ENCODE results near the gene ZFP36L2. TPM values are rescaled to one million over a fixed set of nuclear protein-coding genes. Genes with fewer than 3 reads are reported as not detected.

Gene ZFP36L2
- total RNA-seq, 2 donors from 2014 or later: 123 to 148 TPM

DNA sequence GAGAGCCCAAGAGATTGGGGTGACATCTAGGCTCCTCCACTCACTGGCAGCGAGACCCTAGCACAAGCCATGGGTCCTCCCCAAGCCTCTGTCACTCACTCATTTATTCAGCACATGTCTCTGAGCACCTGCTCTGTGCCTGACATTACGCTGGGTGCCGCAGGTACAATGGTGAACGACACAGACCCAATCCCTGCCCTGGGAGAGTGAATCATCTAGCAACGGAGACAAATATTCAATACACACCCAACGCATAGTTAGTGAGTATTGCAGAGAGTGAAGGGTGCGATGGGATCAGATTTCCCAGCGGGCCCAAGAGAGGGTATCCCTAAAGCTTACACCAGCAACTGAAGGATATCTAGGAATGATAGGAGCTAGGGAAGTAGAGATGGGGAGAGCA is 45.5 kb downstream of the ZFP36L2 start:
- no peak for DNase-seq (ENCODE audit: low spot score)
- intact Hi-C loops (cut with DNase I): loop anchor here in 1 of 2 donors (5.0 kb wide), 1 partner anchor 36 kb away; no protein-coding TSS in a partner anchor

DNA sequence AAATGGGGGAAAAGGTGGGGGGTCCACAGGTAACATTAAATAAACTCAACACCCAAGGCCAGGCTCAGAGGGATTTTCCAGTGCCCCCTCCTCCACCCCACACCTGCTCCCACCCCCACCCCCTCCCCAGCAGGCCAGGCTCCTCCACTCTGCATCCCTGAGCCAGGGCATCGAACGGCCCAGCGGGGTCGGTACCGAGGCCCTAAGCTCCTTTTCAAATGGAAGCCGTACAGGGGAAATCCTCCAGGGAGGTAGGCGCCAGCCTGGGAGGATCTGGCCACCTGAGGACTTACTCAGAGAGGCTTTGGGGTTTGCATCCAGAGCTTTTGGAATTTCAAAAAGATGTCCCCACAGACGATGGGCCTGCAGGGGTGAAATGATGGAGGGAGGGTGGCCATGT is 46.5 kb downstream of the ZFP36L2 start:
- intact Hi-C loops (cut with DNase I): loop anchor here in 1 of 2 donors (5.0 kb wide), 1 partner anchor 37 kb away; no protein-coding TSS in a partner anchor
- no peak for DNase-seq (ENCODE audit: low spot score)

DNA sequence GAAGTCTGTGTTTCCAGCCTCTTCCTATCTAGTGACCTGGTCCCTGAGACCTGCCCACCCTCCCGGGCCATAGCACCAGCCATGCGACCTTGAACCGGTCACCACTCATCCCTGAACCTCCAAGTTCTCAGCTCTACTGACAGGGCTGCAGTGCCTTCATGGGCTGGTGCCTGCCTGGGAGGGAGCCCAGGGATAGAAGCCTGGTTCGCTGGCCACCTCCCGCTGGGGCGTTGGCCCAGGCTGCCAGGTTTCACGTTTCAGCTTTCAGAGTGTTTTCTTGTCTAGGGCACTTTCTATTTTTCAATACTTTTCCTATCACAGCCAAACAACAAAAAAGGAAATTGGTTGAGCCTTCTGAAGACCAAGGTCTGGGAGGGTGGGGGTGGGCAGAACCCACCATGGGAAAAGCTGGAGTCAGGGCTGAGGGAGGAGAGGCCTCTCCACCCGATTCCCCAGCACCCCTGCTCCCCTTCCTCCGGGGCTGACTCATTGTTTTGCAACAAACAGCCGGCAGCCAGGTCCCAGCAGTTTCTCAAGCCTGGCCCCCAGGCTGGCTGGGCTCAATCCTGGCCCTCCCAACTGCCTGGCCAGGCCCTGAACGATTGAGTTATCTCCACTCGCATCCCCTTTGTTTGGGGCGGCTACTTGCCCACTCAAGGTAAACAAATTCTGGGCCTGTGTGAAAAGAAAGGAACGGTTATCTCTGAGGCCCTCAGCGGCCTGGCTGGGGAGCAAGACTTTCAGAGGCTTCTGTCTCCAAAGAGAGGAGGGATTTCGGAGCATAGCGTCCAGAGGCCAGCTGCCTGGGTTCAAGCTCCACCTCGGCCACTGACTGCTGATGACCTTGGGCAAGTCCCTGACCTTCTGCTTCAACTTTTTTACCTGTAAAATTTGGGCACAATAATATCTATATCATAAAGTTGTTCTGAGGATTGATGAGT is 47.5 kb downstream of the ZFP36L2 start:
- intact Hi-C loops (cut with DNase I): no loop called here
- DNase-seq (ENCODE audit: low spot score): peak; percentile 93

DNA sequence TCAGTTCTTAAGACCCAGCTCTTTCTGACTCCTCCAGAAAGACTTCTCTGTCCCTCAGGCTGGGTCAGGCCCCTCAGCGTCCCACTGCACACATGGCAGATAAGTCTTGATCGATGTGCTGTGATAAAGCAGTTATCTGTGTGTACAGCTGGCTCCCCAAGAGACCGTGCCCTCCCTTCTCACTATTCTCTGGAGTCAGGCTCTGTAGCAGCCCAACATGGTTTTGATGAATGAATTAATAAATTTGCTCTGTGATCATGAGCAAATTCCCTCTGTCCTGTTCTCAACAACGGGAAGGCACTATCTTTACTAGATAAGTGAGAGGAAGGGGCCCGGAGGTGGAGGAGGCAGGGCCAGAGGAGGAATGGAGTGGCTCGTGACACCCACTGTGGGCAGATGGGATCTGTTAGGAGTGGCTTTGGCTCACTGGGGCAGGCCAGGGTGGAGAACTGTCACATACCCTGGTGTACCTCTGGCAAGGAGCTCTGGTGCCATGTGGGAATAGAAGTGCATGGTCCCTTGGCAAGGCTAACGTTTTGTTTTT is 48.3 kb downstream of the ZFP36L2 start:
- intact Hi-C loops (cut with DNase I): no loop called here
- DNase-seq (ENCODE audit: low spot score): no peak

DNA sequence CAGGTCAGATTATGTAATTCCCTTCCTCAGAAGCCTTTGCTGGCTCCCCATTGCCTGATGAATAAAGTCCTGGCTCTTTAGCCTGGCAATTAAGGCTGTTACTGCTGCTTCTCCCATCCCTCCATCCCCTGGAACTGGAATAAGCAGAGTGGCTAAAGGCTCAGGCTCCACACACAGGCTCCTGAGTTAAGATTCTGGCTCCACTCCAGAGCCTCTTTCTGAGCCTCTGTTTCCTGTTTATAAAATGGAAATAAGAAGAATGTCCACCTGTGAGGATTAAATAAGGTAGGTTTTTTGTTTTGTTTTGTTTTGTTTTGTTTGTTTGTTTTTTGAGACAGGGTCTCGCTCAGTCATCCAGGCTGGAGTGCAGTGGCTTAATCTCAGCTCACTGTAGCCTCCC is 50.0 kb downstream of the ZFP36L2 start:
- intact Hi-C loops (cut with DNase I): no loop called here
- no peak for DNase-seq (ENCODE audit: low spot score)

DNA sequence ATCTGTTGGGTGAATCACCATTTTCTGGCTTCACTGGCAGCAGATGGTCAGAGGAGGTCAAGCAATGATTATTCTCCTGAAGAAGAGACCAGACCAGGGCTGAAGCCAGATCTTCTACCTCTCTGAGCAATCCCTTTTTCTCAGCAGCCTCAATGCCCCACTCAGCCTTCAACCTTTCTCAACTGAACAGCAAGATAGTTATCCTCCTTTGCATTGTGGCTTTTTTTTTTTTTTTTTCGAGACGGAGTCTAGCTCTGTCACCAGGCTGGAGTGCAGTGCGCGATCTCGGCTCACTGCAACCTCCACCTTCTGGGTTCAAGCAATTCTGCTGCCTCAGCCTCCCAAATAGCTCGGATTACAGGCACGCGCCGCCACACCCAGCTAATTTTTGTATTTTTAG is 50.5 kb downstream of the ZFP36L2 start:
- no peak for DNase-seq (ENCODE audit: low spot score)
- intact Hi-C loops (cut with DNase I): no loop called here

DNA sequence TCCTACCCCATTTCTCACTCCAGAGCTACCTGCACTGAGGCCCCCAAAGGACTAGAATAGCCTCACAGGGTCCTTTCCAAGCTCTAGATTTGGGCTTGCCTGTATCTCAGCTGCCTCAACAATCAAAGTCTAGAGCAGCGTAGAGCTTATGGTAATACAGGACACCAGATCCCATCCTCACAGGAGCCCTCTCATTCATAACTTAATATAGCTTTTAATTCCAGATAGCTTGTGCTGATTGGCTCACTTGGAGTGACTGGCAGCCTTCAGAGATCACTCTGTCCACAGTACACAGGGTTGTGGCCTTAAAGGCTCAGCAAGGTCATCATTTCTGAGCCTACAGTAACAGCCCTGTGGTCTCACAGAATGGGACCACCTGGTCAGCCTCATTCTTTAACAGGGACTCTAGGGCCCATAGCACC is 51.4 kb downstream of the ZFP36L2 start:
- DNase-seq (ENCODE audit: low spot score): no peak
- intact Hi-C loops (cut with DNase I): no loop called here

DNA sequence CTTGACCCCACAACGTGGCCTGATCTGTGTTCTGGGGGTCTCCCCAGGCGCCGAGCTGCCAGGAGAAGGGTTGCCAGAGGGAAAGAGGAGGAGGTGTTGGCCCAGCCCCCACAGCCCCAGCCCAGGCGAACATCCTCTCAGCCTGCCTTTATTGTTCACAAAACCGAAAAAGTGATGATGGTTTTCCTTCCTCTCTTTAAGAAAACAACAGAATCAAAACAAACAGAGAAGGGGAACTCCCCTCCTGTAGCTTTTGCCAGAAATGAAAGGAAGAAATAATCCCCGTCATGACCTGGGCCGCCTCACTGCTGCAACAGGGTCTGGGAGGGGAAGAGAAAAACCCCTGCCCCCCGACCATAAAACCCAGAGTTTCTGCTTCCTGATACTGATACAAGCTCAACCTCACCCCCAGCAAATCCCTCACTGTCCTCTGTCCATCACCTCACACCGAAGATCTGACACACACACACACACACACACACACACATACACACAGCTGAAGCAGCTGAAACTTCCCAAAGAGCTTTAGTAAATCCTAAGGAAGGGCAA is 52.0 kb downstream of the ZFP36L2 start:
- intact Hi-C loops (cut with DNase I): no loop called here

More for the DNA sequence above, 52.0 kb downstream of the ZFP36L2 start:
- DNase-seq (ENCODE audit: low spot score): no peak
